Rectal smooth muscle tissue (tissue), 1 donor: Measurements from ENCODE around the gene TNS1.

Experiments
- H3K27ac ChIP-seq: one replicate; pipeline ENCODE4 v1.7.0; 2013; ENCODE audit warnings: low read depth, low read length, inconsistent platforms
- H3K27me3 ChIP-seq: one replicate; pipeline ENCODE4 v1.7.0; 2013; ENCODE audit warnings: low read length; ENCODE audit not compliant: control insufficient read depth, insufficient read depth
- H3K36me3 ChIP-seq: one replicate; pipeline ENCODE4 v1.7.0; 2013; ENCODE audit warnings: low read length; ENCODE audit not compliant: control insufficient read depth, insufficient read depth
- H3K4me1 ChIP-seq: one replicate; pipeline ENCODE4 v1.7.0; 2013; ENCODE audit warnings: low read length; ENCODE audit not compliant: control insufficient read depth, insufficient read depth
- H3K4me3 ChIP-seq: one replicate; pipeline ENCODE4 v1.7.0; 2013; ENCODE audit warnings: low read length
- H3K9ac ChIP-seq: one replicate; pipeline ENCODE4 v1.7.0; 2013; ENCODE audit warnings: low read length

TNS1 gene

DNA sequence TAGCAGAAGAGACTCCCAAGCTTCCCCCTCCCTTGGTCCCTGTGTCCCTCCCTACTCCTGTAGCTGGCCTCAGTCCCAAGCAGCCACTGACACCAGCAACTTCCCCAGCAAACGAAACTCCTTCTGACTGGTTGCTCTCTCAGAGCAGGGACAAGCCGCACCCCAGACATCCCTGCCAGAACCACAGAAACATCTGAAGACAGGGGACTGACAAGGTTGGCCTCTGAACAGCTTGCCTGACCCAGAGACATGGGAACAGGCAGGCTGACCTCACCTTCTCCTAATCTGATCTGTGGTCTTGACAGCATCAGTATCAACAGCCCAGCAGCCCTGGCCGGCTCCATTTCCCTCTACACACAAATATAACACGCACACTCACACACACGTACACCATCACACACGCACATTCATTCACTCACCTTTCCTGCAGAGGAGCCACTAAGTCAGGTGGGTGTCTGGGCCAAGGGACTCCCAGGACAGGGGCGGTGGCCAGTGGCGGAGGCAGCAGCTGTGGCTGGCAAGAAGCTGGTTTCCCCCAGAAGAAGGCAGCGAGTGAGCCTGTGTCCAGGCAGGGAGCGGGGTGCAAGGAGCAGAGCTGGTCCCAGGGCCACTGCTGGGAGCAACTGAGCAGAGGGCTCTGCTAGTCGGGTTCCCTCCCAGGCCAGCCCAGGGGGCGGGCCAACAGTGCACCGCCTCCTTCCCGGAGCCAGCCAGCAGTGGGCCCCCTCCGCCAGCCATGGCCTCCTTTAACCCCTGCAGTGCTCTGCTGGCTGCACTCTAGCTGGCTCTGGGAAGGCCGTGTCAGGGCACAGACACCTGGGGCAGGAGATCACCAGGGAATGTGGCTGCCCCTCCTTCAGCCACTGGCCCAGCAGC is 59.1 kb downstream of the TNS1 start:
- peak overlapping the region; percentile 86 for H3K4me3 ChIP-seq
- H3K27ac ChIP-seq = peak overlapping the region; percentile 98
- no peaks in the 10 kb centered on the region for H3K27me3 ChIP-seq
- H3K4me1 ChIP-seq = peaks cover 46% of the 10 kb centered on the region
- H3K36me3 ChIP-seq = no peaks in the 10 kb centered on the region
- H3K9ac ChIP-seq = peak overlapping the region; percentile 60

DNA sequence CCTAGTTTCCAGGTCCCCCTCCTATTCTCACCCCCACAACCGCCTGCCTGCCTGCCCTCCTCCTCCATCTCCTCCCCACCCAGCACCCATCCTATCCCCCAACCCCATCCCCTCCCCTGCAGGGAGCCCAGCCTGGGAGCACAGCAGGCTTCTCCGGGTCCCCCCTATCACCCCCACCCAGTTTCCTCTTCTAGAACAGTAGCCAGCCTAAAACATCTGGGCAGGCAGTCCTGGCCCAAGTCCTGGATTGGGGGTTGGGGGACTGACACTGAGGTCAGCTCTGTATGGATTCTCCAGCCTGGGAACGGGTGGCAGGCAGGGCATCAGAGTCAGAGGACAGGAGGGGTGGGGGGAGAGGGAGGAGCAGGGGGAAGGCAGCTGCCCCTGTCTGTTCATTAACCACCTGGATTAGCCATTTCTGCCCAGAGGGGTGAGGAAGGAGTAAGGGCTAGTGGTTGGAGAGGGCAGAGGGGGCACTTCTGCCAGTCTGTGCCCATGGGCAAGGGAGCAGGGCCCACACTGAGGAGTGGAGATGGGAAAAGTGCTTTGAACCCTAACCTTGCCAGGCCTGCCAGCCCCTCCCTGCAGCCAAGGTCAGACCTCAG is 60.0 kb downstream of the TNS1 start:
- H3K27me3 ChIP-seq = no peaks in the 10 kb centered on the region
- H3K4me1 ChIP-seq = peaks cover 49% of the 10 kb centered on the region
- peak overlapping the region; percentile 98 for H3K27ac ChIP-seq
- H3K36me3 ChIP-seq = no peaks in the 10 kb centered on the region
- peak overlapping the region; percentile 60 for H3K9ac ChIP-seq
- peak overlapping the region; percentile 86 for H3K4me3 ChIP-seq

DNA sequence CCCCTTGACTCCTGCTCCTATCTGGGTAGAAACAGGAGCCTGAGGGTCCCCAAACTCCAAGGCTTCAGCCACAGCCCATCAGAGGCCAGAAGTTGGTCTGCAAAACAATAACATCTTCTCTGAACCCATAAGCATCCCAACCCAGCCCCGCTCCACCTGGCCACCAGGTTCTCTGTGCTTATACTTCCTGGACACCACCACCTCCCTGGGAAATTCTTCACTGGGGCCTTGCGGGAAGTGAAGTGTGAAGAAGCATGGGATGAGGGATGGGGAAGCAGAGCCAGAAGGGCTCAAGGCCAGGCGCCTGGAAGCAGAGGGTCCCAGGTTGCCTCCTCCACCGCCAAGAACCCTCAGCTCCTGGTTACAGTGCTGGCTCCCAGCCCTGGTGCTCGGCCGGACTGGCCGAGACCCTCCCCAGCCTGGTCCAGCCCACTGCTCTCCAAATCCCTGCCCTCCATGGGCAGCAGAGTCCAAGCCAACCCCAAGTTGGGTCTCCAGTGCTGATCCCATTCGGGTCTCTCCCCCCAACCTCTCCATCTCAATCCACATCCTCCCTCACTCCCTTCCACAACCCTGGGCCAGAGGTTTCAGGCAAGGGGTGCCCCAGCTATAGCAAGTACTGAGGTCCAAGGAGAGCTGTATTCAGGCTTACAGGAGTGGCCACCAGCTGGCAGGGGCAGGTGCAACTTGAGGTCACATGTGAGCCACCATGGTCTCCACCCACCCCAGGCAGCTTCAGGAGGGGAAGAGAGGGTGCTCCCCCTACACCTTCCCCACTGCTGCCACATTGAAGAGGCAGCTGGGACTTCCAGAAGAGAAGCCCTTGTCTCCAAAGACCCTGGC is 60.7 kb downstream of the TNS1 start:
- Histone ChIP-seq H3K4me3 (peak overlapping the region; percentile 86), H3K4me1 (peaks cover 52% of the 10 kb centered on the region), H3K9ac (peak overlapping the region; percentile 35)

DNA sequence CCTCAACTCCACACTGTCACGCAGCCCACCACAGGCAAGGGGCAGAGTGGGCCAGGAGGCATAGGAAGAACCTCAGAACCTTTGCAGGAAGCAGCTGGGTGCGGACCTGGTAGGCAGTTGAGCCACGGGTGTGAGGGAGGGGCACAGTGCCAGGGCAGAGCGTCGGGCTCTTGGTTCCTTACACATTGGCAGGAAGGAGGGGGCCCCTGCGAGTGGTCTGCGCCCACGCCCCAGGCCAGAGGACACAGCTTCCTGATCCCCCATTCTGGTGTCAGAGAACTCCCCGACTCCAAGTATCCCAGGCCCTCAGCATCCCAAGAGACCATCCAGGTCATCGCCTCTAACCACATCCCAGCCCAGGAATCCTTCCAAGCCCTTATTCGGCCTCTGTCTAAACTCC is 61.5 kb downstream of the TNS1 start:
- Histone ChIP-seq H3K9ac (peak overlapping the region; percentile 54), H3K27ac (peak overlapping the region; percentile 98), H3K4me3 (peak overlapping the region; percentile 86), H3K4me1 (peaks cover 55% of the 10 kb centered on the region), H3K27me3 (no peaks in the 10 kb centered on the region), H3K36me3 (no peaks in the 10 kb centered on the region)

More for the DNA sequence above, 60.7 kb downstream of the TNS1 start:
- H3K27me3 ChIP-seq = no peaks in the 10 kb centered on the region
- H3K27ac ChIP-seq = peak overlapping the region; percentile 98
- no peaks in the 10 kb centered on the region for H3K36me3 ChIP-seq

DNA sequence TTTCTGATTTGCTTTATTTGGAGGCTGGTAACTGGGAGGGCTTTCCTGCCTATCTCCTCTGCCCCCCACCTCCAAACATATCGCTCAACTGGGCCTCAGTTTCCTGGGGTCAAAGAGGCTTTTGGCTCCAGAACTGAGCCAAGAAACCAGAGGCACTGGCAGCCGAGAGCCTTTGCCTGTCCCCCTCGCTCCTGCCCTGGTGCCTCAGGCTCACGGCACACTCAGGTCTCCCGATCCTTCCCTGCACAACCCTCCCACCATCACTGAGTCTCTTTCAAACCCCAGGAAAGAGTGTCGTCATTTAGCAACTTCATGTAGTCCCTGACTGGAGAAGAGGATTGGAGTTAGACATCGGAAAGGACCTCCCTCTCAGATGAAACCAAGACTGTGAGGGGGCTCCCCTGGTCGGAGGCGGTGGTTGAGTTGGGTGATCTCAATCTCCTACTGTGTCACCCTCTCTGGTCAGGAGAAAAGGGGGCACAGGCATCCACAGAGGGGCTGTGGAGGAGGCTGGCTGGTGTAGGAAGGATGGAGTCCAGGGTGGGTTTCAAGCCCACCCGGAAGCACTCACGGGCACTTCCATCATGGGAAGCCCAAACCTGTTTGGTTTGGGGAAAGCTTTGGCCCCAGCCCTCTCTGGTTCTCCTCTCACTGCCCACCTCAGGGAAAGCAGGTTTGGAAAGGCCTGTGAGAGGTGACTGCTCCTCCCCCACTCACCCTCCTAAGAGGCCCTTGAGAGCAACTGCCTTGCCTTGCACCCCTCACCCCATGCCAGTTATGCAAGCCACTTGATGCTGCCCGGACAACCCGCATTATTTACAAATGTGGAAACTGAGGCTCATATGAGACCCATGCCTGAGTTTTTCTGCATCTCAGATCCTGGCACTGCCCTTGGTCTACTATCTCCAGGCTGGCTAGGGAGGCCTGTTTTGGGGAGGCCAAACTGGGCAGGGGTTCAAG is 62.3 kb downstream of the TNS1 start:
- H3K27me3 ChIP-seq = no peaks in the 10 kb centered on the region
- peak overlapping the region; percentile 98 for H3K27ac ChIP-seq
- no peak overlapping the region for H3K9ac ChIP-seq
- no peaks in the 10 kb centered on the region for H3K36me3 ChIP-seq
- peak overlapping the region; percentile 86 for H3K4me3 ChIP-seq
- H3K4me1 ChIP-seq = peaks cover 55% of the 10 kb centered on the region

DNA sequence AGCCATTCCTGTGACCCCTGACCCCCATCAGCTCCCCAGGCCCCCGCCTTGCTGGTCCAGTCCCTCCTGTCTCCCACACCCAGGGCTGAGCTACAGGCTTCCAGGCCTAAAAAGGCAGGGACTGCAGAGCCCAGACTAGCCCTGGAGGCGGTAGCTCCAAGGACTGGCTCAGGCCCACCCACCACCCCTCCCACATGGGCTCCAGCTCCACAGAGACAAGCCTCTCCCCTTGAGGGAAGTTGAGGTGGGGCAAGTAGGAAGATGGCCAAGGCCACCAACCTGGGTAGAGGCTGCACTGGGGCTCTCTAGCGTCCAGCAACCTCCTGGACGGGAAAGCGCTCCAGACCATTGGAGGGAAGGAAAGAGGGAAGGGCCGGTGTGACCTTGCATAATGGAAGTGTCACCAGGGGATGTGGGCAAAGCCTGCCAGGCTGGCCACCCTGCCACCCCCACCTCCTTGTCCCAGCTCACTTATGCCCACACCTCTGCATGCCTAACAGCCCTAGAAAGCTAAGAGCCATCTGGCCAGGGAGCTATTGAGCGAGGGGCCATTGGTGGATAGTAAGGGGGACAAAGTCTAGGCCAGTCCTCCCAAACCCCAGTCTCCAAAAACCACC is 63.1 kb downstream of the TNS1 start:
- Histone ChIP-seq H3K27me3 (no peaks in the 10 kb centered on the region), H3K4me1 (peaks cover 56% of the 10 kb centered on the region)

DNA sequence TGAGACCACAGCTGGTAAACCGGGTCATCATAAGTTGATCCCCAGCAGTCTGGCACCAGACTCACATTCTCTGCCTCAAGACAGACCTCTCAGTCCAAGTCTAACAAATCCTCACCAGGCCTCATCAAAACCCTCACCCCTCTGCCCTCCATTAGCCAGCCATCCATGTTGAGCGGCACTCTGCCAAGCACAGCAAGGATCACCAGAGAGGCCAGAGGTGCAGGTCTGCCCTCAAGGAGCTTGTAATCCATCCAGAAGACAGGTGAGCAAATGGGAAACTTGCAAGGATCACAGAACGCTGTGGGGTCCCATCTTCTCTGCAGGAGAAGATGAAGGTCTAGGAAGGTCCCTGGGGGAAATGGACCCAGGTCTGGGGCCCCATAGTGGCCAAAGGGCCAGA is 63.6 kb downstream of the TNS1 start:
- Histone ChIP-seq H3K4me3 (peak overlapping the region; percentile 86), H3K9ac (no peak overlapping the region), H3K36me3 (no peaks in the 10 kb centered on the region), H3K4me1 (peaks cover 57% of the 10 kb centered on the region), H3K27ac (peak overlapping the region; percentile 98), H3K27me3 (no peaks in the 10 kb centered on the region)

More for the DNA sequence above, 63.1 kb downstream of the TNS1 start:
- Histone ChIP-seq H3K36me3 (no peaks in the 10 kb centered on the region), H3K9ac (no peak overlapping the region), H3K27ac (peak overlapping the region; percentile 98), H3K4me3 (peak overlapping the region; percentile 86)

DNA sequence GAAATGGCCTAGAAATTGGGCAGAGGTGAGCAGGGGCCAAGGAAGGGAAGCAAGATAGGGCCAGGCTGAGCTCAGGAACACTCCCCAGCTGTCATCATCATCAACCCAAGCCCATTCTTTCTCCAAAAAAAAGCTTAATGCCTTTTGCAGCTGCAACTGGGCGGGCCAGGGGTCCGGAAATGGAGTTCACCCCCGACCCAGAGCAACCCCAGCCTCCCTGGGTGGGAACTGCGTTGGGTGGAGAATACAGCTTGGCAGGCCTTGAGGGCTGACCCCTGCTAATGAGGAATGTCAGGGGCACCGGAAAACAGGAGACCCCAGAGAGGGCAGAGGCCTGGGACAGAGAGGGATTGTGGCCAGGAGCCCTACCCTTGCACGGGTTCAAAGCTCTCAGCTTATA is 64.8 kb downstream of the TNS1 start:
- Histone ChIP-seq H3K9ac (peak overlapping the region; percentile 45), H3K27ac (peak overlapping the region; percentile 98), H3K4me3 (peak overlapping the region; percentile 86), H3K36me3 (no peaks in the 10 kb centered on the region), H3K4me1 (peaks cover 65% of the 10 kb centered on the region), H3K27me3 (no peaks in the 10 kb centered on the region)

DNA sequence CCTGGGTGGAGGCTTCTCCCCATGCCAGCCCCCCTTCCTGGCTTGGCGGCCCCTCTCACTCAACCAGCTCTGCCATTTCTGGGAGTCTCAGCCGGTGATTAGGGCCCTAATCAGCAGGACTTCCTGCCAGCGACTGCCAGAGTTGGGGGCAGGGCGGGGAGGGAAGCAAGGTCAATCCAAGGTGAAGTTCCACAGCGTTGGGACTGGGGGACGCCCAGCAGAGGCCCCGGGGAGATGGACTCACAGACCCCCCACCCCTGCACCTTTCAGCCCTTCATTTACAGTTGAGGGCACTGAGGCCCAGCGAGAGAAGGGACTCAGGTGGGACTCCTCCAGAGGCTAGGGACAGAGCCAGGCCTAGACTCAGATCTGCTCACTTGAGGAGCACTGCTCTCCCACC is 65.3 kb downstream of the TNS1 start:
- H3K4me1 ChIP-seq = peaks cover 70% of the 10 kb centered on the region
- H3K27ac ChIP-seq = peak overlapping the region; percentile 98
- H3K9ac ChIP-seq = peak overlapping the region; percentile 45
- H3K4me3 ChIP-seq = peak overlapping the region; percentile 86
- H3K27me3 ChIP-seq = no peaks in the 10 kb centered on the region
- no peaks in the 10 kb centered on the region for H3K36me3 ChIP-seq

DNA sequence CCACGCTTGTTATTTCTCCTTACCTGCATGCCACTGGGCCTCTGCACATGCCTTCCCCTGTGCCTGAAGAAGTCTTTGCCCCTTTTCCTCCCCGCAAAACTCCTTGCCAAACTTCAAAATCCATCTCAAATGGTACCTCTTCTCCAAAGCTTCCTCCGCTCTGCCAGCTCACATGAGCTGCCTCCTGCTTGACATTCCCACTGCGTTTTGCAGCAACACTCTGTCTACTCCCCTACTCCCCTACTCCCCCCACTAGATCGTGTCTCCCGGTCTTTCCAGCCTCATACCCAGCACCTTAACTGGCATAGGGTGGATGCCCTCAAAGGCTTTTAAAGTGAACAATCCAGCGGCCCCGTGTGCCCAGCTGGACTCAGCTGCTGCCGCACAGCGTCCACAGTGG is 65.8 kb downstream of the TNS1 start:
- Histone ChIP-seq H3K36me3 (no peaks in the 10 kb centered on the region), H3K9ac (no peak overlapping the region), H3K4me3 (peak overlapping the region; percentile 86), H3K4me1 (peaks cover 75% of the 10 kb centered on the region), H3K27me3 (no peaks in the 10 kb centered on the region), H3K27ac (peak overlapping the region; percentile 98)
